Stimulated activated CD4-positive, alpha-beta T cell treated with anti-CD3 and anti-CD28 coated beads, Interleukin-1b, Interleukin-23, amount 100 ng/mL, for 24 hours (primary cell): ENCODE data around the gene STARD3NL.
"Not testable (repeated sequence)": the region's sequence is repeated elsewhere in the genome, so short reads cannot be mapped to it uniquely, and the experiment has no call there.

Experiments
- DNase-seq, 4 experiments: peaks; one replicate each; pipeline ENCODE4 v3.0.0-alpha.2; 2020; ENCODE audit warnings: low read depth in 4 of 4, low spot score in 1 of 4

Gene STARD3NL

DNA sequence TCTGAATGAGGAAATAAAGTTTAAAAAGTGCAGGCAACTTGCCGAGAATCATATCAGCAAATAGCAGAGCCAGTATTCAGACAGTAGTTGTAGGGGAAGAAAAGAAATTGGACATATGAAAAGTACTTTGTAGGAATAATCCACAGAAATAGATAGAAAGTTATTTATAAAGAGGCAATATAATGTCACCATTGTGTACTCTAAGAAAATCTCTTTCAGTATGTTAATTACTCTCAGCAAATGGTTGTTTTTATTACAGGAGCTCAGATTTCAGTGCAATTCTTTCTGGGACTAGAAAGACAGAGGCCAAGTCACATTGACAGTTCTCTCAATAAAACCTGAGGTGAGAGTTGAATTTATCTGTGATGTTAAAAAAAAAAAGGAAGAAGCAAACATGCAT, 85.2 kb downstream of the STARD3NL start:
- DNase-seq = not testable (repeated sequence)

DNA sequence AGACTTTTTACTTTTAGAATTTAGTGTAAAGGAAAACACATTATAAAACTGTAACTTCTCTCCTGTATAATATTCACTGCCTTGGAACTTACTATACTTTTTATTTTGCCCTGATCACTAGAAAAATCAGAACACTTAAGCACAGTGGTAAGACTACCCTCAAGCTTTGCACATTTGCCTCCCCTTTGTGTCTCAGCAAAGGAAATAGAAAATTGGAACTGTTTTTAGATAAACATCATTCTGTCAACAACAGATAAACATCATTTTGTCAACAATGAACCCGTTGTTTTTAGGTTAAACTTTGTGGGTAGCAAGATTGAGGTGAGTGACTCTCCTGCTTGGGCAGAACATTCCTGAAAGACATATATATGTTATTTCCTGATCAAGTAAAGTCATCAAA, 86.6 kb downstream of the STARD3NL start:
- DNase-seq = not testable (repeated sequence)

- not testable (repeated sequence) for DNase-seq
Measured at GRCh38 chr7:38265958-38266357, 87.9 kb downstream of the STARD3NL start.

DNA sequence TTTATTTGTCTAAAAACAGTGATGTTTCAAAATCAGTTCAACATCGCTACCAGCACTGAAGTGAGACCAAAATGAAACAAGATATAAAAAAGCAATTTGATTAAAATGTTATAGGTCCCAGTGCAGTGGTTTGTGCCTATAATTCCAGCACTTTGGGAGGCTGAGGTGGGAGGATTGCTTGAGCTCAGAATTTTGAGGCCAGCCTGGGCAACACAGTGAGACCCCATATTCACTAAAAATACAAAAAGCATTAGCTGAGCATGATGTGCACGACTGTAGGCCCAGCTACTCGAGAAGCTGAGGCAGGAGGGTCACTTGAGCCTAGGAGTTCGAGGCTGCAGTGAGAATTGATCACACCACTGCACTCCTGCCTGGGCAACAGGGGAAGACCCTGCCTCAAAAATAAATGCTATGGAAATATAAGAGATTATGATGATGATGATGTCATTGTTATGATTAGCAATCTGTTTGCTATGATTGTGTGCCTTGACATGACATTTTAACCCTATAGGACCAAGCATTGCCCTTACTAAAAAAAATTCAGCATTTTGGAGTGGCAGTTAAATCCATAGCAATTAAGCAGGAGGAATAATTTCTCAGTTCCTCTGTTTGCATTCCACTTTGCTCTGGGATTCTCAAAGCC, 91.8 kb downstream of the STARD3NL start:
- DNase-seq = not testable (repeated sequence)

DNA sequence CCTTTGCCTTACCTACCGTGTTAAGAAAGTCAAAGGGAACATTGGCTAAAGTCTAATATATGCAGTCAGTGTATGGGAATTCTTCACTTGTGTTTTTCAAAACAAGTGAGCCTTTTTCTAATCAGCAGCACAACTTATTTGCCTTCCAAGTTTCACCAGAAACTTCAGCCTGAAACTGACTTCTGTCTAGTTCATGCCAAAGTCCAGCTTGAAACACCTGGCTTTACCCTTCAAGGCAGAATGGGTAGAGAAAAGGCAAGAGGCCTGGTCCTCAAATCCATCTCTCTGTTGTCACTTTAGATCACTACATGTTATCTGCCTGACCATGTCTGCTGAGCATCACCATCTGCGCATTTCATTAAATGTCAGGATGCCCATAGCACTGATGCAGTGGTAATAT, 92.4 kb downstream of the STARD3NL start:
- DNase-seq = not testable (repeated sequence)

DNA sequence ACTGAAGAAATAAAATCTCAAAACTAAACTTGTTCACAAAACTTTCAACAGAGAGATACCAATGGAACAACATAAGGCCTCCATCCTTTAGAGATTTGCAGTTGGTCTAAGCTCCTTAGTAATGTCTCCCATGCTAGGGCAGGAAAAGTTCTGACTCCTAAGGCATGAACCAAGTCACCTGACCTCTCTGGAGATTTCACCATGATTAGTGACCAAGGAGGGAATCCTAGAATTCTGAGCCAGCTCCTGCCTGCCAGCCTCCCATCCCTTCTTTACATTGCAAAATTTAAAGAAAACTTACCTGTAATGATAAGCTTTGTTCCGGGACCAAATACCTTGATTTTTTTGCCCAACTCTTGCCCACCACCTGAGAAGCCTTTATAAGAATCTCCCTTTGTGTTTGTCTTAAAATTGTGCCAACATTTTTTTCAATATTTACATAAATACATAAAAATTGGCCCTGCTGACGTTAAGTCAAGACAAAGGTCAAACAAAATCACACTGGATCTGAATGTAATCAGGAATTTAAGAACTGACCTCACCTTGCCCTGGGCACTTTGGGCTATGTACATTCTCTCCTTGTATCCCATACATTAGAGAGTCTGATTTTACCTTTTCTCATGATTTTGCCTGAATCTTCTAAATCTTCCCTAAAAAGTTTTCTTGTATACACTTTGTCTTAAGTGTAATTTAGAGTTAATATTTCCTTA, 95.4 kb downstream of the STARD3NL start, which contains the start of gene TARP:
Gene TARP (minus strand): TSS at position 351 of the 710 bp plus-strand sequence.
- DNase-seq = no peak

GRCh38 chr7:38274486-38274885, 96.4 kb downstream of the STARD3NL start:
- no peak for DNase-seq

DNA sequence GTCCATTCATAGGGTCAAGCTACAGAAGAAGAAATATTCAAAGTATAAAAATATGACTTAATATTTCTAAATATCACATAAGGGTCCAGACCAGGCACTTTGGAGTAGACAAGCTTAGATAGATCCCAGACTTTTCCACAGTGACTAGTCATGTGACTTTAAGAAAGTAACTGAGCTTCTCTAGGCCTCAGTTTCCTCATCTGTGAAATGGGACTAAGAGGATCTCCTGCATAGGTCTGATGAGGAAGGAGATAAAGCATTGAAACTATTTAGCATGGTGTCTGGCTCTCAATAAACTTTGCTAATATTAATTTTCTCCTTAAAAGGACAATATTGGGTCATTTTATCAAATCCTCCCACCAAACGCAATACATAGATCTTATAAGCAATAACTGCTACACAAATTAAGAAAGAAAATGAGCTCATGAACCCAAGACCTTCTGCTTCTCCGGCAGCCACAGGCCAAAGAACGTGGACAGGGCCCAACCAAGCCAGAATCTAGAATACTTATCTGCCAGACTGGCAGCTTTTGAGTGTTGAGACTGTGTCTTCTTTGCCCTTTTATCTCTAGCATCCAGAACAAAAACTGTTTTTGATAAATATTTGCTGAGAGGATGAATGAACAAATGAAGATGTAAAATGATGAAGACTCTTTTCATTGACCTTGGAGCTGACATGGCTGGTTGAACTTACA, 97.0 kb downstream of the STARD3NL start:
- DNase-seq = no peak

- DNase-seq = no peak
Measured at GRCh38 chr7:38276096-38276877, 98.2 kb downstream of the STARD3NL start.

GRCh38 chr7:38280000-38280399, 102.0 kb downstream of the STARD3NL start:
- DNase-seq = no peak
